AG10803 (cell line): ENCODE data around the gene TBXA2R.

ENCODE experiments used
- DNase-seq: peaks from one replicate; pipeline ENCODE4 v3.0.0; 2010; ENCODE audit warnings: low read depth
- H3K4me3 ChIP-seq: 2 replicates; pipeline ENCODE4 v1.5.1; 2011; ENCODE audit warnings: mild to moderate bottlenecking, low read length, control low read depth
- TF ChIP-seq, protein P1 (sequence below): conservative IDR thresholded peaks from 2 replicates; pipeline ENCODE4 v1.5.1; 2011; ENCODE audit warnings: mild to moderate bottlenecking, low read length, control low read depth, inconsistent platforms

Gene TBXA2R

DNA sequence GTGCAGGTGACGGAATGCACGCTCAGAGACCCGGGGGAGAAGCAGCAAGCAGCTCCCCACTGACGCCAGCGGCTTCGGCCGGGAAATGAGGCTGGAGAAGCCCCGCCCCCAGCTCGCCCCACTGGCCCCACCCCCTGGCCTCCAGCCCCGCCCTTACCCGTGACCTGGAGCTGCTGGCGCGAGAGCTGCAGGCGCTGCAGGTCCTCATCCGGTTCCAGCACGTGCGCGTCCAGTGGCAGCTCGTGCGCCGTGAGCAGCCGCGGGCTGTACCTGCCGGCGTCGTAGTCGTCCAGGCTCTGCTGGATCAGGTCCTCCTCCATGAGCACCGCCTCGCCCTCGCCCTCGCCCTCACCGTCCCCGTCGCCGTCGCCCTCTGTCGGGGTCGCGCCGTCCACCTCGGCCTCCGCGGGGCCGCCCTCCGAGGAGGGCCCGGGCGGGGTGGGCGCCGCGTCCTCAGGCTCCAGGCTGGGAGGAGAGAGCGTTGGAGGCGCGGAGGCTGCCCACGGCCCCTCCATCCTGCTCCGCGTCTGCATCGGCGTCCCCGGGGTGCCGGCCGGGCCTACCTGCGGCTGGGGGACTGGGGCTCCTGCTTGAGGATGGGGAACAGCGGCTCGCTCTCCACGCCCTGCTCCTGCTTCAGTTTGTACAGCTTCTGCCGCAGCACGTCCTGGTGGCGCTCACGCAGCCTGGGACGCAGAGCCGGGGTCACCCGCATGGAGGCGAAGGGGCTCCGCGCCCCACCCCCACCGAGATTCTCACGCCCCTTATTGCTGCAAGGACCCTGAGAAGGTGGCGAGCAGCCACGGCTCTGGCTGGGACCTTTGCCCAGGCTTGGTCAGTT lies 6.4 kb upstream of the TBXA2R start:
- DNase-seq: no peak
- H3K4me3 ChIP-seq: no peak overlapping the region
- TF ChIP-seq, protein P1, sequence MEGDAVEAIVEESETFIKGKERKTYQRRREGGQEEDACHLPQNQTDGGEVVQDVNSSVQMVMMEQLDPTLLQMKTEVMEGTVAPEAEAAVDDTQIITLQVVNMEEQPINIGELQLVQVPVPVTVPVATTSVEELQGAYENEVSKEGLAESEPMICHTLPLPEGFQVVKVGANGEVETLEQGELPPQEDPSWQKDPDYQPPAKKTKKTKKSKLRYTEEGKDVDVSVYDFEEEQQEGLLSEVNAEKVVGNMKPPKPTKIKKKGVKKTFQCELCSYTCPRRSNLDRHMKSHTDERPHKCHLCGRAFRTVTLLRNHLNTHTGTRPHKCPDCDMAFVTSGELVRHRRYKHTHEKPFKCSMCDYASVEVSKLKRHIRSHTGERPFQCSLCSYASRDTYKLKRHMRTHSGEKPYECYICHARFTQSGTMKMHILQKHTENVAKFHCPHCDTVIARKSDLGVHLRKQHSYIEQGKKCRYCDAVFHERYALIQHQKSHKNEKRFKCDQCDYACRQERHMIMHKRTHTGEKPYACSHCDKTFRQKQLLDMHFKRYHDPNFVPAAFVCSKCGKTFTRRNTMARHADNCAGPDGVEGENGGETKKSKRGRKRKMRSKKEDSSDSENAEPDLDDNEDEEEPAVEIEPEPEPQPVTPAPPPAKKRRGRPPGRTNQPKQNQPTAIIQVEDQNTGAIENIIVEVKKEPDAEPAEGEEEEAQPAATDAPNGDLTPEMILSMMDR: no peak

DNA sequence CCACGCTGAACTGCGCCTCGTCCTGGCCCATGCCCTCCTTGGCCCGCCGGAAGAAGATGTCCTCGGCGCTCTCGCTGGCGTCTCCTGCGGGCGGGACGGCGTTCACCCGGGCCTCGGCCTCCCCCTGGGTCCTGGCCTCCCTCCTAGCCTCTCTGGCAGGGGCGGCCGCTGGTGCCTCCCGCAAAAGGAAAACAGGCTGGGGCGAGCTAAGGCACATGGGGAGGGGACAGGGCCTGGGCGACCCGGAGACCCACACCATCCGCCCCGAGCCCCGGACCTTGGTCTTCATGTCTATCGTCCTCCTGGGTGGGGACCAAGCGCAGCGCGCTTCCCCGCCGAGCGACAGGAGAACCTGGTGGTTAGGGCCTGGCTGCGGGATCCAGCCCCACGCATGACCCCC lies 5.7 kb upstream of the TBXA2R start:
- TF ChIP-seq, protein P1: no peak
- no peak overlapping the region for H3K4me3 ChIP-seq
- DNase-seq: no peak

DNA sequence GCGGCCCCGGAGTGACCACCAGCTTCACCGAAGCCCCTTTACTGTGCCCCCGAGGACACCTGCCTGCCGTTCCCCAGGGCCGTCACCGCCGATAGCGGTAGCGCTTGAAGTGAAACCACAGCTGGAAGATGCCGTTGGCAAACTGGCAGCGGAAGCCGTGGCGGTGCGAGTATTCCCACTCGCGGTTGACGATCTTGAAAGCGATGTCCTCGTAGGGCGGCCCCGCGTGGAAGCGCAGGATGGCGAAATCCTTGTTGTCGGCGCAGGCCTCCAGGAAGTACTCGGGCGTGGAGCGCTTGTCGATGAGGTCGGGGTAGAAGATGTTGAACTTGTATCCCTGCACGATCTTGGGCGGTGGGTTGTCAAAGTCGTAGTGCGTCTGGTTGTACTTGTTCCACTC lies 5.2 kb upstream of the TBXA2R start:
- no peak for DNase-seq
- TF ChIP-seq, protein P1: no peak

DNA sequence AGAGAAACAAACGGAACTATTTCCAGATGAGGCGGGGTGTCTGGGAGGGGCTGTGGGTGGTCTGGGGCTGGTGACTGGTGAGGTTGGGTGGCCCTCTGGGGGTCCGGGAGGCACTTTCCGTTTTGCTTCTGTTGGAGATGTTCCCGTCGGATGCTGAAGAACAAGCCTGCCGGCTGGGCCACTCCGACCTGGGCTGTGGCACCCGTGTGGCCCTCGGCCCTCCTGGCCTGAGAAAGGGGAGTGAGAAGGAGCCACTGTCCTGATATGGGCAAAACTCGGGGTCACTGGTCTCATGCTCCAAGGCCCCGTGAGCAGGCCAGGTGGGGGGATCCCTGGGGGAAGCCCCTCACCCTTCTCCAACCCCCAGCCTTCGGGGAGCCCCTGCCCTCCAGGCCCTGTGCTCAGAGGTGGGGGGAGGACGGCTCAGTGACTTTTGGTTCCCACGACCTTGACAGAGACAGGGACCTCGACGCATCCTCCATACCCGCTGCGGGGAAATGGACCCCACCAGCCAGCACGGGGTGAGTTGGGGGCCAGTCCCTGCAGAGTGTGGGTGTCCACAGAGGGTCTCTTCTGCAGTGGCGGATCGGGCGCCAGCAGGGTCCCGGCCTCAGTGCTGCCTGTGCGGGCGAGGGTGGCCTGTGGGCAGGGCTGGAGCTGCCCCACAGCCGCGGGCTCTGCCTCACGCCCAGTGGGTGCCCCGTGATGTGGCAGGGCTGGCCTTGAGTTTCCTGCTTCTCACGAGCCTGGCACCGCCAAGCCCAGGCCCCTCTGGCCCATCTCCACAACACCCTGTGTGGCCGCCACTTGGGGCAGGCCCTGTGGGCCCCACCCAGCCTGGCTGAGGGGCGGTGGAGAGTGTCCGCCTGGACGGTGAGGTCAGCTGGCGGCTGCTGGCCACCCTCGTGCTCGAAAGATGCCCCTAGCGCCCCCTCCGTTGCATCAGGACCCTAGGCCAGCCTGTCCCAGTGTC lies 4.4 kb upstream of the TBXA2R start:
- TF ChIP-seq, protein P1: no peak
- DNase-seq: no peak

More for the DNA sequence above, 5.2 kb upstream of the TBXA2R start:
- no peak overlapping the region for H3K4me3 ChIP-seq

DNA sequence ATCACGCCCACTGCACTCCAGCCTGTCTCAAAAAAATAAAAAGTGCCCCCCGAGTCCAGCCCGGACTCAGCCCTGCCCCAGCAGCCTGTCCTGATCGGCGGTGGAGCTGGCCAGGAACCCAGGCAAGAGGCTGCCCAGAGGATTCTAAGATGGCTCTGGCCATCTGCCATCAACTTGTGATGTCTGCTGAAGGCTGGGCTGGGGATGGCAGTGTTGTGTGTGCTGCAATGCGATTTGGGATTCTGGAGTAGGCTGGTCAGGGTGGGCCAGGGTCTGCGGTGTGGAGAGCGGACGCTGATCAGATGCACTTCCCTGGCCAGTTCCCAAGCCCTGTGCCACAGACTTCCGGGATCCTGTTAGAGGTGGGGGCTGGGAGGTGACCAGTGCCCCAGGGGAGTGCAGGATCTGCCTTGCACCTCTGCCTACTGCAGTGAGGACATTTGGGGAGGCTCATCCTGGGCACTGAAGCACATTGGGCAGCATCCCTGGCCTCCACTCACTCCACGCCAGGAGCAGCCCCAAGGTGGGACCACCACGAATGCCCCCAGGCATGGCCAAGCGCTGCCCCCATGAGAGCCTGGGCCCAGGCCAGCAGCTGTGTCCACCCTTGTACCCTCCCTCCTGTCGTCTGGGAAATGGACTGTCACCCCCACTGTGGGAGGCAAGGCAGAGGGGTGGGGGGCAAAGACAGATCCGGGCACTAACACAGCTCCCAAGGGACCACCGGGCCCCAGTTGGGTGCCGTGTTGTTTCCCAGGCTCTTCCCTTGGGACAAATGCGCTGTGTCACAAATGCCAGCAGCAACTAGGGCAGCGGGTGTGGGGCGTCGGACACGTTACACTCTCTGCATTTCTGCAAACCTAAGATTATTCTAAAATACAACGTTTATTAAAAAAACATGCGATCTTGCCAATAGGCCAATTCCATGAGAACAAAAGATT lies 3.4 kb upstream of the TBXA2R start:
- H3K4me3 ChIP-seq: no peak overlapping the region
- DNase-seq: no peak
- TF ChIP-seq, protein P1: no peak

More for the DNA sequence above, 4.4 kb upstream of the TBXA2R start:
- H3K4me3 ChIP-seq: no peak overlapping the region

- DNase-seq: no peak
- TF ChIP-seq, protein P1: no peak
- no peak overlapping the region for H3K4me3 ChIP-seq
These were observed 2.2 kb upstream of the TBXA2R start for GRCh38 chr19:3608750-3609322.
